Pancreas (tissue), 10 donors: Measurements from ENCODE around the gene AKT1S1. TPM values are rescaled to one million over a fixed set of nuclear protein-coding genes. Genes with fewer than 3 reads are reported as not detected.
A peak's percentile ranks its signal among the peaks of the same experiment; 100 is the strongest.

Experiments used
- ATAC-seq, 4 donors: fragments of 200-7000 bp; cut with Tn5 transposase; one replicate each; pipeline versions ENCODE4 v1.8.0 to v1.9.1; 2020; ENCODE audit warnings: mild to moderate bottlenecking in 4 of 4, moderate library complexity in 4 of 4
- DNase-seq, 6 donors: peaks; one replicate each; pipeline ENCODE4 v3.0.0-alpha.2; 2020
- FAIRE-seq: peaks from 2 replicates; lab custom pipeline; 2012; peaks lifted over from hg19 to GRCh38; lab: Jason Lieb, UNC
- H3K27ac ChIP-seq, 4 donors: fragments of 200-600 bp; sonication (generic); 1 replicate in 3 of 4; 2 replicates in 1 of 4; pipeline versions ENCODE4 v1.5.0 to v1.8.0; 2020
- H3K27me3 ChIP-seq, 4 donors: fragments of 200-600 bp; one replicate each; pipeline ENCODE4 v1.8.0; 2021
- H3K36me3 ChIP-seq, 3 donors: fragments of 200-600 bp; sonication (generic) in 1 of 3; one replicate each; pipeline versions ENCODE4 v1.5.0 to v1.8.0; 2020 to 2021
- H3K4me1 ChIP-seq, 3 donors: fragments of 200-600 bp; one replicate each; pipeline ENCODE4 v1.8.0; 2021
- H3K4me3 ChIP-seq, 4 donors: fragments of 200-600 bp; sonication (generic) in 2 of 4; one replicate each; pipeline versions ENCODE4 v1.5.0 to v1.8.0; 2020 to 2021
- H3K9me3 ChIP-seq, 4 donors: fragments of 200-600 bp; one replicate each; pipeline ENCODE4 v1.8.0; 2021
- CTCF ChIP-seq, 4 donors: fragments of 200-600 bp; sonication (generic) in 3 of 4; IDR thresholded peaks; one replicate each; pipeline versions ENCODE4 v1.5.0 to v1.8.0; 2021; ENCODE audit warnings: antibody characterized with exemption in 4 of 4
- WGBS, 2 donors: extraction: QIAGEN DNeasy Blood & Tissue Kit; methylation state at CpG; one replicate each; pipeline ENCODE4 v1.1.7; 2013; 5-methylcytosine and 5-hydroxymethylcytosine counted together
- intact Hi-C, 3 donors: fragments of 100-400 bp; cut with DNase I; formaldehyde crosslinking; loops; one replicate each; pipeline versions ENCODE4 v1.11.1 to v1.14.2; 2022
- polyA plus RNA-seq, 2 donors: library from polyadenylated mRNA; stranded (reverse); fragments of 200-250 nt; gene quantifications; one replicate each; pipeline ENCODE4 v1.2.3, GENCODE V29; 2013
- total RNA-seq, 6 donors: library from RNA; stranded (reverse); fragmentation: NEBNext Ultra II Directional in 4 of 6; extraction: Animal tissue kit (Norgen Biotek cat#: 25700) in 4 of 6; gene quantifications; one replicate each; pipeline versions ENCODE4 v1.2.1 to v1.2.4, GENCODE V29; 2021 to 2023
- donor health status: healthy with polysubstance abuse.
- donor health status: DM: no; HTN: no; CAD: no; lungs with moderate emphysema.
- donor health status: DM: no; HTN: no; CAD: no.
- donor health status: control.
- donor health status: control.
- donor health status: Bipolar disorder and iron deficiency.
- donor health status: DM: yes; HTN: yes; CAD: no.
- donor health status: DM: no; HTN: no; CAD: no.
- donor health status: DM: no; HTN: no; CAD: no.
- donor health status: DM: yes; HTN: yes; CAD: no.

AKT1S1 gene
- total and polyA plus RNA-seq, 8 donors: 13.8 to 31.1 (median 18.1) TPM

GRCh38 chr19:49849433-49850220 lies 27.5 kb downstream of the AKT1S1 start:
- peaks cover 0 to 9% (median 0%) of the 10 kb centered on the region in 3 donors for H3K4me1 ChIP-seq
- H3K4me3 ChIP-seq: peak overlapping the region in 3 of 4 donors; percentile 77 to 93 (median 93)
- ATAC-seq: no peak

GRCh38 chr19:49848938-49849337 lies 28.2 kb downstream of the AKT1S1 start:
- DNase-seq (no peak), FAIRE-seq (no peak), ATAC-seq (no peak)
- Histone ChIP-seq H3K9me3 (no peaks in the 10 kb centered on the region), H3K27me3 (no peaks in the 10 kb centered on the region), H3K36me3 (no peaks in the 10 kb centered on the region), H3K27ac (no peak overlapping the region), H3K4me1 (peaks cover 0 to 9% (median 0%) of the 10 kb centered on the region in 3 donors), H3K4me3 (no peak overlapping the region)
- TF ChIP-seq CTCF (IDR thresholded peaks at IDR 0.05): no peak
- WGBS, 2 donors: 92 to 95% methylated on average over 3 of the region's 3 CpGs
- intact Hi-C loops: no loop called here

More at GRCh38 chr19:49849433-49850220, 27.5 kb downstream of the AKT1S1 start:
- no peaks in the 10 kb centered on the region for H3K27me3 ChIP-seq
- peak overlapping the region in 2 of 4 donors; percentile 100 for H3K27ac ChIP-seq
- TF ChIP-seq CTCF (IDR thresholded peaks at IDR 0.05): no peak
- no peaks in the 10 kb centered on the region for H3K9me3 ChIP-seq
- intact Hi-C loops: no loop called here
- 86 to 88% methylated on average over 15 of the region's 15 CpGs for WGBS, 2 donors
- no peaks in the 10 kb centered on the region for H3K36me3 ChIP-seq
- peak in 1 of 6 donors; percentile 21 for DNase-seq
- no peak for FAIRE-seq

GRCh38 chr19:49847731-49848696 lies 29.1 kb downstream of the AKT1S1 start:
- 94% methylated on average over 10 of the region's 10 CpGs for WGBS, 2 donors
- no peak for FAIRE-seq
- H3K27me3 ChIP-seq: no peaks in the 10 kb centered on the region
- intact Hi-C loops: no loop called here
- DNase-seq: no peak
- no peak overlapping the region for H3K4me3 ChIP-seq
- no peak for TF ChIP-seq CTCF (IDR thresholded peaks at IDR 0.05)
- H3K4me1 ChIP-seq: peaks cover 0 to 9% (median 0%) of the 10 kb centered on the region in 3 donors
- ATAC-seq: no peak
- no peaks in the 10 kb centered on the region for H3K9me3 ChIP-seq
- no peak overlapping the region for H3K27ac ChIP-seq
- H3K36me3 ChIP-seq: no peaks in the 10 kb centered on the region

GRCh38 chr19:49846408-49846807 lies 30.7 kb downstream of the AKT1S1 start:
- Histone ChIP-seq H3K27ac (no peak overlapping the region), H3K27me3 (no peaks in the 10 kb centered on the region), H3K36me3 (no peaks in the 10 kb centered on the region), H3K4me1 (peaks cover 0 to 6% (median 0%) of the 10 kb centered on the region in 3 donors), H3K4me3 (no peak overlapping the region), H3K9me3 (no peaks in the 10 kb centered on the region)
- intact Hi-C loops: no loop called here
- WGBS, 2 donors: 67 to 84% methylated on average over 5 of the region's 5 CpGs
- no peak for TF ChIP-seq CTCF (IDR thresholded peaks at IDR 0.05)
- no peak for DNase-seq
- no peak for ATAC-seq
- FAIRE-seq: no peak
